OCI-LY3 (cell line): ENCODE measurements around the gene SPRR2D.

Experiments
- CTCF ChIP-seq: fragments of 200-600, 300-600 bp; sonication (generic); IDR thresholded peaks from 2 replicates; pipeline ENCODE4 v1.5.1; 2014; ENCODE audit warnings: antibody characterized with exemption, low read length, low read depth
- EZH2phosphoT487 ChIP-seq: fragments of 200-600 bp; shearing (Covaris generic); IDR thresholded peaks from 2 replicates; pipeline ENCODE4 v1.6.1; 2018; ENCODE audit warnings: antibody characterized with exemption, mixed run types, low read depth

GRCh38 chr1:152997901-152998300 is 43.0 kb downstream of the SPRR2D start:
- no peak for TF ChIP-seq CTCF
- no peak for TF ChIP-seq EZH2phosphoT487
